Stimulated activated memory B cell treated with anti-CD40 and anti-IgM and Interleukin-4, amounts not matched to agents 10 μg/mL and 1 μg/mL and 100 μg/mL, for 72 hours (primary cell): Measurements from ENCODE around the gene STXBP3.
A peak's percentile ranks its signal among the peaks of the same experiment; 100 is the strongest.

Experiments used
- ATAC-seq: fragments of 150-1000 bp; cut with Tn5 transposase; 2 replicates; pipeline ENCODE4 v1.10.0; 2021
- H3K27ac Mint-ChIP-seq: one replicate; pipeline ENCODE4 v1.8.0; 2022; ENCODE audit warnings: mild to moderate bottlenecking, mixed read lengths
- H3K27me3 Mint-ChIP-seq: one replicate; pipeline ENCODE4 v1.8.0; 2022; ENCODE audit warnings: mixed read lengths
- H3K36me3 Mint-ChIP-seq: one replicate; pipeline ENCODE4 v1.8.0; 2022; ENCODE audit warnings: mixed read lengths
- H3K4me1 Mint-ChIP-seq: one replicate; pipeline ENCODE4 v1.8.0; 2022; ENCODE audit warnings: mixed read lengths
- H3K4me3 Mint-ChIP-seq: one replicate; pipeline ENCODE4 v1.8.0; 2022; ENCODE audit warnings: mild to moderate bottlenecking, moderate library complexity, mixed read lengths
- H3K9me3 Mint-ChIP-seq: one replicate; pipeline ENCODE4 v1.8.0; 2022; ENCODE audit warnings: mixed read lengths

The STXBP3 gene

GRCh38 chr1:108718927-108719655 lies 27.4 kb upstream of the STXBP3 start:
- H3K4me3 Mint-ChIP-seq = no peak overlapping the region
- no peaks in the 10 kb centered on the region for H3K36me3 Mint-ChIP-seq
- H3K4me1 Mint-ChIP-seq = no peaks in the 10 kb centered on the region

GRCh38 chr1:108719656-108720435 lies 26.6 kb upstream of the STXBP3 start:
- Mint-ChIP-seq H3K27ac (no peak overlapping the region), H3K4me3 (no peak overlapping the region), H3K4me1 (no peaks in the 10 kb centered on the region), H3K9me3 (no peaks in the 10 kb centered on the region), H3K27me3 (peaks cover 15% of the 10 kb centered on the region), H3K36me3 (no peaks in the 10 kb centered on the region)
- no peak for ATAC-seq

More at GRCh38 chr1:108718927-108719655, 27.4 kb upstream of the STXBP3 start:
- Mint-ChIP-seq H3K27me3 (peaks cover 15% of the 10 kb centered on the region), H3K27ac (no peak overlapping the region), H3K9me3 (no peaks in the 10 kb centered on the region)
- no peak for ATAC-seq

- Mint-ChIP-seq H3K4me3 (no peak overlapping the region), H3K9me3 (no peaks in the 10 kb centered on the region)
Observed at GRCh38 chr1:108722292-108722691, 24.2 kb upstream of the STXBP3 start.

GRCh38 chr1:108725906-108726305 lies 20.6 kb upstream of the STXBP3 start:
- H3K27me3 Mint-ChIP-seq = peaks cover 25% of the 10 kb centered on the region
- no peaks in the 10 kb centered on the region for H3K36me3 Mint-ChIP-seq
- no peaks in the 10 kb centered on the region for H3K9me3 Mint-ChIP-seq
- no peak for ATAC-seq
- no peak overlapping the region for H3K4me3 Mint-ChIP-seq
- H3K4me1 Mint-ChIP-seq = no peaks in the 10 kb centered on the region
- H3K27ac Mint-ChIP-seq = no peak overlapping the region

More at GRCh38 chr1:108722292-108722691, 24.2 kb upstream of the STXBP3 start:
- Mint-ChIP-seq H3K27ac (no peak overlapping the region), H3K27me3 (no peaks in the 10 kb centered on the region), H3K36me3 (no peaks in the 10 kb centered on the region), H3K4me1 (no peaks in the 10 kb centered on the region)
- ATAC-seq = no peak

GRCh38 chr1:108728327-108728923 lies 18.0 kb upstream of the STXBP3 start:
- Mint-ChIP-seq H3K4me3 (no peak overlapping the region), H3K36me3 (no peaks in the 10 kb centered on the region), H3K9me3 (no peaks in the 10 kb centered on the region), H3K4me1 (no peaks in the 10 kb centered on the region), H3K27me3 (peaks cover 34% of the 10 kb centered on the region), H3K27ac (no peak overlapping the region)
- ATAC-seq = no peak

- Mint-ChIP-seq H3K9me3 (no peaks in the 10 kb centered on the region), H3K4me1 (no peaks in the 10 kb centered on the region), H3K36me3 (no peaks in the 10 kb centered on the region), H3K27me3 (peaks cover 34% of the 10 kb centered on the region), H3K4me3 (no peak overlapping the region), H3K27ac (no peak overlapping the region)
- no peak for ATAC-seq
Observed at GRCh38 chr1:108729481-108729880, 17.0 kb upstream of the STXBP3 start.

GRCh38 chr1:108732398-108732797 lies 14.1 kb upstream of the STXBP3 start:
- Mint-ChIP-seq H3K4me1 (no peaks in the 10 kb centered on the region), H3K27ac (no peak overlapping the region), H3K9me3 (no peaks in the 10 kb centered on the region), H3K27me3 (peaks cover 44% of the 10 kb centered on the region), H3K4me3 (no peak overlapping the region), H3K36me3 (no peaks in the 10 kb centered on the region)
- no peak for ATAC-seq

GRCh38 chr1:108734171-108734865 lies 12.2 kb upstream of the STXBP3 start:
- Mint-ChIP-seq H3K9me3 (no peaks in the 10 kb centered on the region), H3K4me1 (no peaks in the 10 kb centered on the region), H3K36me3 (no peaks in the 10 kb centered on the region), H3K27me3 (peaks cover 28% of the 10 kb centered on the region), H3K27ac (no peak overlapping the region), H3K4me3 (no peak overlapping the region)
- ATAC-seq = no peak

GRCh38 chr1:108742253-108742652 lies 4.2 kb upstream of the STXBP3 start:
- Mint-ChIP-seq H3K4me3 (no peak overlapping the region), H3K36me3 (no peaks in the 10 kb centered on the region), H3K27me3 (no peaks in the 10 kb centered on the region), H3K27ac (no peak overlapping the region), H3K9me3 (no peaks in the 10 kb centered on the region), H3K4me1 (peaks cover 2% of the 10 kb centered on the region)
- ATAC-seq = no peak

- peak overlapping the region; percentile 94 for H3K27ac Mint-ChIP-seq
- ATAC-seq = no peak
- peaks cover 8% of the 10 kb centered on the region for H3K36me3 Mint-ChIP-seq
- no peaks in the 10 kb centered on the region for H3K9me3 Mint-ChIP-seq
- peaks cover 33% of the 10 kb centered on the region for H3K4me1 Mint-ChIP-seq
- peak overlapping the region; percentile 95 for H3K4me3 Mint-ChIP-seq
- H3K27me3 Mint-ChIP-seq = no peaks in the 10 kb centered on the region
Observed at GRCh38 chr1:108745980-108746381, 493 bp upstream of the STXBP3 start.

- Mint-ChIP-seq H3K27me3 (no peaks in the 10 kb centered on the region), H3K27ac (peak overlapping the region; percentile 94), H3K36me3 (peaks cover 10% of the 10 kb centered on the region), H3K9me3 (no peaks in the 10 kb centered on the region), H3K4me1 (peaks cover 35% of the 10 kb centered on the region), H3K4me3 (peak overlapping the region; percentile 95)
- peak; percentile 16 for ATAC-seq
Observed at GRCh38 chr1:108747171-108747850, 837 bp downstream of the STXBP3 start.

- Mint-ChIP-seq H3K36me3 (peaks cover 15% of the 10 kb centered on the region), H3K4me1 (peaks cover 35% of the 10 kb centered on the region), H3K9me3 (no peaks in the 10 kb centered on the region), H3K4me3 (no peak overlapping the region), H3K27me3 (no peaks in the 10 kb centered on the region), H3K27ac (no peak overlapping the region)
- ATAC-seq = no peak
Observed at GRCh38 chr1:108747898-108748297, 1.4 kb downstream of the STXBP3 start.

GRCh38 chr1:108749081-108749480 lies 2.6 kb downstream of the STXBP3 start:
- Mint-ChIP-seq H3K4me1 (peaks cover 35% of the 10 kb centered on the region), H3K4me3 (no peak overlapping the region), H3K9me3 (no peaks in the 10 kb centered on the region), H3K36me3 (peaks cover 17% of the 10 kb centered on the region), H3K27me3 (no peaks in the 10 kb centered on the region), H3K27ac (no peak overlapping the region)
- no peak for ATAC-seq

GRCh38 chr1:108750476-108751181 lies 4.2 kb downstream of the STXBP3 start:
- H3K9me3 Mint-ChIP-seq = no peaks in the 10 kb centered on the region
- ATAC-seq = no peak
- H3K4me3 Mint-ChIP-seq = no peak overlapping the region
- no peaks in the 10 kb centered on the region for H3K27me3 Mint-ChIP-seq
- peaks cover 17% of the 10 kb centered on the region for H3K36me3 Mint-ChIP-seq
- H3K27ac Mint-ChIP-seq = peak overlapping the region; percentile 33
- peaks cover 35% of the 10 kb centered on the region for H3K4me1 Mint-ChIP-seq
